GM18951 (cell line): Measurements from ENCODE around the gene TMEM50A.
"Not testable (repeated sequence)": the region's sequence is repeated elsewhere in the genome, so short reads cannot be mapped to it uniquely, and the experiment has no call there.

ENCODE experiments used
- in situ Hi-C: fragments of 300-500 bp; cut with MboI; formaldehyde crosslinking; loops from one replicate; pipeline ENCODE4 v1.12.0; 2022; ENCODE audit warnings: low sequenced_read_pairs, mixed read lengths, inconsistent platforms; ENCODE audit not compliant: unreplicated experiment

Gene TMEM50A

GRCh38 chr1:25409641-25410427 lies 71.7 kb downstream of the TMEM50A start:
- in situ Hi-C loops: not testable (repeated sequence)
